HG03460 (cell line): Measurements from ENCODE around the gene GRAMD4.
"Not testable (repeated sequence)": the region's sequence is repeated elsewhere in the genome, so short reads cannot be mapped to it uniquely, and the experiment has no call there.

ENCODE experiments used
- ATAC-seq: cut with Tn5 transposase; IDR thresholded peaks from one replicate; pipeline ENCODE4 v1.9.1; 2021; ENCODE audit not compliant: unreplicated experiment

GRAMD4 gene

DNA sequence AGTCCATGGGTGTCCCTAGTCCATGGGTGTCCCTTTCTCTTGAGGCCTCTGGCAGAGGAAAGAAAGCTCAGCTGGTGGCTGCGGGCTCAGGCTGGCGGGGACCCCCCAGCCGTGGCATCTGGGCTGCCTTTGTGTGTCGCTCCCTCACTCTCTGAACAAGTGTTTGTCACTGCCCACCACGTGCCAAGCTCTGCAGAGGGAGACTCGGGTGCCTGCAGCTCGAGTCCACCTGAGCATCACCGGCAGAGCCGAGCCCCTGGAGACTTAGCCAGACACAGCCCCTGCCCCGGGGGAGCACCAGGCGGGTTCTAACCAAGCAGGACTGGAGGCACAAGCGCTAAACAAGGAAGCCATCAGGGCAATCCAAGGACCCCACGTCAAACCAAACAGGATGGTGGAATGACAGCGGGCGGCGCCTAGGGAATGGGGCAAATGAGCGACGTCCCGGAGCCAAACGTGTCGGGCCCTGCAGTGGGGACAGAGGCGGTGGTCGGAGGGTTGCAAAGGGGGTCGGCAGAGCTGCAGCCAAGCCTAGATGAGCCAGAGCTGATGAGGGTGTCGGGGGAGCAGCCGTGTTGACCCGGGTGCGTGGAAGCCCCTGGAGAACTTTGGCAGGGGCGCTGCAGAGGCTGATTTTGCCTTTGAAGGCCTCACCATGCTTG is 2.1 kb upstream of the GRAMD4 start:
- no peak for ATAC-seq

GRCh38 chr22:46618667-46619066 is 1.5 kb upstream of the GRAMD4 start:
- ATAC-seq: no peak

DNA sequence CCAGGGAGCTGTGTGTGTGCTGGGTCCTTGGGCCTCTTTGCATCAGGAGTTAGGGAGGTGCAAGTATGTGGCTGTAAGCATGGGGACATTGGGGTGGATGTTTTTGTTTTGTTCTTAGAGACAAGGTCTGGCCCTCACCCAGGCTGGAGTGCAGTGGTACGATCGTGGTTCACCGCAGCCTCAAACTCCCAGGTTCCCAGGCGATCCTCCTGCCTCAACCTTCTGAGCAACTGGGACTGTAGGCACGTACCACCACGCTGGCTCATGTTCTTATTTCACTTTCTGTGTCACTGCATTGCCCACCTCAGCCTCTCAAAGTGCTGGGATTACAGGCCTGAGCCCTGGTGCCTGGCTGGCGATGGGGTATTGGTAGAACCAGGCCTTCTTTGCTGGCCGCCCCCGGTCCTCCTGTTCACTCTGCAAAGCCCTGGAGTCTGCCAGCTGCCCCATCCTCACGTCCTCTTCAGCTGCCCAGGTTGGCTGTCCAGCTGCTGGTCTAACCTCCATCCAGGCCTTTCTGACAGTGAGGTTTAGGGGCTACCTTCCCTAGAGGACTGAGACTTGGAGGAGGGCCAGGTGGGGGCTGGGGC is 851 bp upstream of the GRAMD4 start:
- ATAC-seq: no peak

- no peak for ATAC-seq
These were observed 529 bp downstream of the GRAMD4 start for GRCh38 chr22:46620588-46621242.

DNA sequence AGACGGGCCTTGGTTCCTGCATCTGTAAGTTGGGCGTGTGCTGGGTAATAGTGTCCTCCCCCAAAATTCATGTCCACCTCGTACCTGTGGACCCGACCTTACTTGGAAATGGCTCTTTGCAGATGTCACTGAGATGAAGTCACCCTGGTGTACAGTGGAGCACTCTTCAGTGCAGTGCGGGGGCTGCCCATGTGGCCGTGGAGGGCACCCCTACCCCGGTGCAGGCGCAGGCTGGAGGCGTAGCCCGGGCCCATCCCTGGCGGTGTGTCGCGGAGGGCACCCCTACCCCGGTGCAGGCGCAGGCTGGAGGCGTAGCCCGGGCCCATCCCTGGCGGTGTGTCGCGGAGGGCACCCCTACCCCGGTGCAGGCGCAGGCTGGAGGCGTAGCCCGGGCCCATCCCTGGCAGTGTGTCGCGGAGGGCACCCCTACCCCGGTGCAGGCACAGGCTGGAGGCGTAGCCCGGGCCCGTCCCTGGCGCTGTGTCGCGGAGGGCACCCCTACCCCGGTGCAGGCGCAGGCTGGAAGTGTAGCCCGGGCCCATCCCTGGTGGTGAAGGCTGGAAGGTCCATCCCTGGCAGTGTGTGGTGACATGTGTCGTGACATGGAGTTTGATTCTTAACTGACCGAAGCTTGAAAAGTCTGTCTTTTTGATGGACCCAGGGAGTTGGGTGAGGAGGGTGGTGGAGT is 1.2 kb downstream of the GRAMD4 start:
- not testable (repeated sequence) for ATAC-seq

DNA sequence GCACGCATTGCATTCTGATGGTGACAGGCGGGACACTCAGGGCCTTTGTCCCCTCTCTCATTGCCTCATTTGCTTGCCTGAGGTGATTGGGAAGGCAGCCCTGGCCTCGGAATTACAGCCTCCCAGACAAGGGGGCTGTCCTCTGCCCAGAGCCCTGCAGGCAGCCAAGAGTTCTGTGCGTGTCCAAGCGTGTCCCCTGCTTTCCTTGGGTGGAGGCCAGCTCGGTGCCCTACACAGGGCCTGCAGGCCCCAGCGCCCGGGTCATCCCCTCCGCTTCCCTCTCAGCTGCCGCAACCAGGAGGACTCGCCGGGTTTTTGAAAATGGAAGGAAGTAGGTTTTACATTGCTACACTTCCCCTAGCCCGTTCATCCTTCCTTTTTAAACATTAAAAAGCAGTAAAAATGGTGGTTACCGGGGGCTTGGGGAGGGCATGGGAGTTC is 1.9 kb downstream of the GRAMD4 start:
- no peak for ATAC-seq

DNA sequence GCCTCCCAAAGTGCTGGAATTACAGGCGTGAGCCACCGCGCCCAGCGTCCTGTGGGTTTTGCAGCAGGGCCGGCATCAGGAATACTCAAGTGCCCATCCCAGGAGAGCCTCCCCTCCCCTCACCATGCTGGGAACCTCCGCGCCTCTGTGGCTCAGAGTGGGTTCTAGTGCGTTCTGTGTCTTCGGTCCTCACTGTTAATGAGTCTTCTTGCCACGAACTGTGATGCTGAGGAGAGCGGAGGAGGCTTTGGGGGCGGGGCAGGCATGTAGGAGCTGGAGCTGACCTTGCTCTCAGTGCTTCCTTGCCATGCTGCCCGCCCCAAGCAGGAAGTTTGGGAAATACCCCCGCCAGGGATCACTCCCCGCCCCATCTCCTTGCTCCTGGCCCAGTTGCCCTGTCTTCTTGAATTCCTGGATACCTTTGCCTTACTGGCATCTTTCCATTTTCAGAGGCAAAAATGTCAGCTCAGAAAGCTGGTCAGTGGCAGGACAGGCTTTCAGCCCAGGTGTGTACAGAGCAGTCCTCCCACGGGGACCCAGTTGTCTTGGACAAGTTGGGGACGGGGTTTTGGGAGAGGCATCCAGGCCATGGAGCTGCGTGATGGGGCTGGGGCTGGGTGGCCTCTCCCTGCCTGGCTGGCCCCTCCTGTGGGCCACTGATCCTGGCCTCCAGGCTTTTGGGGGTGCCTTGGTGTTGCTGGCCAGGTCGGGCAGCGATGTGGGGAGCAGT is 5.1 kb downstream of the GRAMD4 start:
- ATAC-seq: no peak

DNA sequence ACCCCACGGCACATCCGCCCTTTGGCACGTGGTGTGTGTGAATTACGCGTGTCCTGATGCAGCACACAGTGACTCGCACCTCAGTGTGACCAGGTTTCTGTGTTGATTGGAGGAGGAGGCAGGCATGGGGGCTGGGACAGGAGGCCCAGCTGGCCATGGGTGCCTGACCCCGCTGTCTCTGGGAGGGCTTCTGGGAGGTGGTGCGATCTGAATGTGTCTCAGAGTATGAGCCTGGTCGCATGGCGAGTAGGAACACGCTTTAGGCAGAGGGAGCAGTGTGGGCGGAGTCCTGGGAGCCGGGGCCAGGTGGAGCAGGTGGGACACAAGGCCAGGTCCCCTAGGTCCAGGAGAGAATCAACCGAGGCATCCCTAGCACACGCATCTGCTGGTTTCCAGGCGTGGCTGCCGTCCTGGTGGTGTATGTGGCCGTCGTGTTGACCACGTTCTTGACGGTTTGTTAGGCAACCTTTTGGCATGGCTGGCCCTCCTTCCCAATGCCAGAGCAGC is 5.7 kb downstream of the GRAMD4 start:
- ATAC-seq: no peak

- ATAC-seq: no peak
These were observed 6.2 kb downstream of the GRAMD4 start for GRCh38 chr22:46626356-46626755.

DNA sequence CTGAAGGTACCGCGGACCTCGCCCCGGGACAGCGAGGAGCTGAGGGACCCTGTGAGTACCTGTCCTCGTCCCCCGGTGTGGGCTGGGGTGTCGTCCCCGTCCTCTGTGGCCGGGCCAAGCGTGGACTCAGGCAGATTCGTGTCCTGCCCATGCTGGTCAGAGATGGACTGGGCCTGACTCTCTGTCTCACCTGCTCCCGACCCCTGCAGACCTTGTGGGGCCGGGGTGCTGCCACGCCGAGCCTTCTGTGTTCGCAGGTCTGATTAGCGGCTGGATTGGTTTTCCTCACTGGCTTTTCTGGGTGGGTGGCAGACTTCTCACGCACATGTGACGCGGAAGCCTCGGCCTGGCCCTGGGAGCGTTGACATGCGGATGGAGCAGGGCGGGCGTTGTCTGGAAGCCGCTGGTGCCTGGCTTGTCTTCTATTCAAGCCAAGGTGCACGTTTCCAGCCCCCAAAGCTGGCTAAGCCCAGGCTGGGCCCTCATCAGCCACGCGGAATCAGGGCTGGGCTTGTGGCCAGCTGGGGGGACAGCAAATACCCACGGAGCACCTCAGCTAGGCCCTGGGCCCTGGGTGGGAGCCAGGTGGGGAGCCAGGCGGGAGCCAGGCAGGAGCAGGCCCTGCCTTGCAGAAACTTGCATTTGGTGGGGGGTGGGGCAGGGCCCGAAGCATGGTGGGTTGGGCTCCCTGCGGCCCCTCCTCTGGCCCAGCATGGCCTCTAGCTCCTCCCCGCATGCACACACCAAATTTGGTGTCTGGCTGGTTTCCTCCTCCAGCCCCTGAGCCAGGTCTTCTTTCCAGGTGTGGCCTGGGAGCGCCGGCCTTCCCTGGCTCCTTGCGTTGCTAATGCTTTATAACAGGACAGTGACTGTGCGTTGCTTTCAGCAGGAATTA is 7.0 kb downstream of the GRAMD4 start:
- no peak for ATAC-seq

- no peak for ATAC-seq
These were observed 7.8 kb downstream of the GRAMD4 start for GRCh38 chr22:46627806-46628482.

DNA sequence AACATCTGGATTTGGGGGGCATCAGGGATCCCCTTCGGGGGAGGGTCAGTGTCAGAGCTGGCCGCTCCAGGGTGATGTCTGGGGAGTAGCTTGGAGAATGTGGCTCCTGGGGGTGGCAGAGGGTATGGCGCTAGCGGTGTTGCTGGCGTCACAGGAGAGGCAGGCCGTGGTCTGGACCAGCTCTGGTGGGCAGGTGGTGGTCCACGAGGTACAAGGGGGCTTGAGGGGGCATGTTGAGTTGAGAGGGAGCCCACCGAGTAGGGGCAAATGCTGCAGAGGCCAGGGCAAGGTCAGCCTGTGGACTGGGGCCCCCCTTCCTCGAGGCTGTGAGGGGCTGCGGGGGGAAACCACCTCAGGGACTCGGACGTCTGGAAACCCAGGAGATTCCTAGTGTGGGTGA is 8.6 kb downstream of the GRAMD4 start:
- no peak for ATAC-seq

GRCh38 chr22:46629291-46629690 is 9.1 kb downstream of the GRAMD4 start:
- ATAC-seq: no peak

DNA sequence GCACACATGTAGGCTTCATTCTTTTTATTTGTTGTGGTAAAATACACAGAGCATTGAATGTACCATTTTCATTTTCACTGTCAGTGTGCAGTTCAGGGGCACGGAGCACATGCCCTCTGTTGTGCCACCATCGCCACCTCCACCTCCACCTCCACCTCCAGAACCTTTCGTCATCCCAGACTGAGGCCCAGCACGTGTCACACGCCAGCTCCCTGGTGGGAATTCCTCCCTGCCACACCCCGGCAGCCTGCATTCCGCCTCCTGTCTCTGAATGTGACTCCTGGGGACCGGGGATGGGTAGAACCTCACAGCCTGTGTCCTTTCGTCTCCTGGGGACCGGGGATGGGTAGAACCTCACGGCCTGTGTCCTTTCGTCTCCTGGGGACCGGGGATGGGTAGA is 10.9 kb downstream of the GRAMD4 start:
- no peak for ATAC-seq

- no peak for ATAC-seq
These were observed 12.6 kb downstream of the GRAMD4 start for GRCh38 chr22:46632646-46633249.

- no peak for ATAC-seq
These were observed 13.2 kb downstream of the GRAMD4 start for GRCh38 chr22:46633334-46633890.

GRCh38 chr22:46634011-46634699 is 14.0 kb downstream of the GRAMD4 start:
- no peak for ATAC-seq
